ENCODE data around the gene PLA2G4D. TPM values are rescaled to one million over a fixed set of nuclear protein-coding genes. Genes with fewer than 3 reads are reported as not detected.

PLA2G4D gene, protein sequence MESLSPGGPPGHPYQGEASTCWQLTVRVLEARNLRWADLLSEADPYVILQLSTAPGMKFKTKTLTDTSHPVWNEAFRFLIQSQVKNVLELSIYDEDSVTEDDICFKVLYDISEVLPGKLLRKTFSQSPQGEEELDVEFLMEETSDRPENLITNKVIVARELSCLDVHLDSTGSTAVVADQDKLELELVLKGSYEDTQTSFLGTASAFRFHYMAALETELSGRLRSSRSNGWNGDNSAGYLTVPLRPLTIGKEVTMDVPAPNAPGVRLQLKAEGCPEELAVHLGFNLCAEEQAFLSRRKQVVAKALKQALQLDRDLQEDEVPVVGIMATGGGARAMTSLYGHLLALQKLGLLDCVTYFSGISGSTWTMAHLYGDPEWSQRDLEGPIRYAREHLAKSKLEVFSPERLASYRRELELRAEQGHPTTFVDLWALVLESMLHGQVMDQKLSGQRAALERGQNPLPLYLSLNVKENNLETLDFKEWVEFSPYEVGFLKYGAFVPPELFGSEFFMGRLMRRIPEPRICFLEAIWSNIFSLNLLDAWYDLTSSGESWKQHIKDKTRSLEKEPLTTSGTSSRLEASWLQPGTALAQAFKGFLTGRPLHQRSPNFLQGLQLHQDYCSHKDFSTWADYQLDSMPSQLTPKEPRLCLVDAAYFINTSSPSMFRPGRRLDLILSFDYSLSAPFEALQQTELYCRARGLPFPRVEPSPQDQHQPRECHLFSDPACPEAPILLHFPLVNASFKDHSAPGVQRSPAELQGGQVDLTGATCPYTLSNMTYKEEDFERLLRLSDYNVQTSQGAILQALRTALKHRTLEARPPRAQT
- total RNA-seq: not detected

DNA sequence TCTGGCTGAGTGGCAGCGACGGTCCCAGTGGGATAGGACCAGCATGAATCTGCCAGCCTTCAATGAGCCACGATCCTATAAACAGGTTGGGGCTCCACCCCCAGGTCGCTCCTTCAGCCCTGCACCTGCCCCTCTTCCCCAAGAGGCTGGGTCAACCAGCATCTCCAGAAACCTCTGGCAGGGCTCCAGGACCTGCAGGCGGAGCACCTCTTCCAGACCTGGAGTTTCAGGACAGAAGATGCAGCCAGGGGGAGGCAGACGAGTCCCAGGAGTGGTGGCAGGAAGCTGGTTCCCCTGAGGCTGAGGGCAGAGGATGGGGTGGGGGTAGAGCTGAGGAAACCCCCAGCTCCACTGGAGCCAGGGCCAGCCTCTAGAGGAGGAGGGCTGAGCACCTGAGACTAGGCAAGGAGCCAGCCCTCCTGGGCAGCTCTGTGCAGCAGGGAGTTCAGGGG lies at the start of gene PLA2G4D:
Gene PLA2G4D (minus strand): TSS at position 51 of the 452 bp plus-strand sequence. CDS start 103 bp downstream, outside the sequence.
- TF ChIP-seq, protein P1, sequence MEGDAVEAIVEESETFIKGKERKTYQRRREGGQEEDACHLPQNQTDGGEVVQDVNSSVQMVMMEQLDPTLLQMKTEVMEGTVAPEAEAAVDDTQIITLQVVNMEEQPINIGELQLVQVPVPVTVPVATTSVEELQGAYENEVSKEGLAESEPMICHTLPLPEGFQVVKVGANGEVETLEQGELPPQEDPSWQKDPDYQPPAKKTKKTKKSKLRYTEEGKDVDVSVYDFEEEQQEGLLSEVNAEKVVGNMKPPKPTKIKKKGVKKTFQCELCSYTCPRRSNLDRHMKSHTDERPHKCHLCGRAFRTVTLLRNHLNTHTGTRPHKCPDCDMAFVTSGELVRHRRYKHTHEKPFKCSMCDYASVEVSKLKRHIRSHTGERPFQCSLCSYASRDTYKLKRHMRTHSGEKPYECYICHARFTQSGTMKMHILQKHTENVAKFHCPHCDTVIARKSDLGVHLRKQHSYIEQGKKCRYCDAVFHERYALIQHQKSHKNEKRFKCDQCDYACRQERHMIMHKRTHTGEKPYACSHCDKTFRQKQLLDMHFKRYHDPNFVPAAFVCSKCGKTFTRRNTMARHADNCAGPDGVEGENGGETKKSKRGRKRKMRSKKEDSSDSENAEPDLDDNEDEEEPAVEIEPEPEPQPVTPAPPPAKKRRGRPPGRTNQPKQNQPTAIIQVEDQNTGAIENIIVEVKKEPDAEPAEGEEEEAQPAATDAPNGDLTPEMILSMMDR (IDR thresholded peaks at IDR 0.05): no peak
- Histone ChIP-seq H3K9me3 (no peaks in the 10 kb centered on the region), H3K4me1 (ENCODE audit: control insufficient read depth in 1 of 2, low read depth in 2 of 2) (peaks cover 0 to 21% of the 10 kb centered on the region in 2 donors)

DNA sequence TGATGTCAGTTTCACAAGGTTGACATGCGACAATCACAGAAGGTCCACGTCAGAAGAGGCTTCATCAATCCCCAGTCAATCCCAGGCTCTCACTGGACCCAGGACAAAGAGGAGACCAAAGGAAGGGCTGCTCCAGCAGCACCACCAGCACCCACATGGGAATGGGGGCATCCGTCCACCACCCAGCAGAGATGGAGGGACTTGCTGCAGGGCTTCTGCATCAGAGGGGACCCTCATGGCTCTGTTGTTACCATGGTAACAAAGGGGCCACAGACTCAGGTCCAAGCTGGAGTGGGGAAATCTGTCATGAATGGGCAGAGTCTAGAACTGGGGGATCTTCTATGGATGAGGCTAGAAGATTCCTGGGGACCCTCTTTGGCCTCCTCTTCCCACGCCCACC lies 49.0 kb upstream of the PLA2G4D start:
- Histone ChIP-seq H3K27ac (no peak overlapping the region), H3K9me3 (no peaks in the 10 kb centered on the region), H3K27me3 (replicated peaks; ENCODE audit: insufficient read depth) (no peaks in the 10 kb centered on the region), H3K4me3 (no peak overlapping the region), H3K36me3 (no peaks in the 10 kb centered on the region), H3K4me1 (ENCODE audit: control insufficient read depth in 1 of 2, low read depth in 2 of 2) (no peaks in the 10 kb centered on the region)
- ATAC-seq (ENCODE audit: insufficient number of reproducible peaks, low FRiP score, low read depth): no peak
- DNase-seq (ENCODE audit: low spot score): no peak
- TF ChIP-seq, protein P1 (IDR thresholded peaks at IDR 0.05): no peak

More for the DNA sequence above, at the start of gene PLA2G4D:
- ATAC-seq (ENCODE audit: insufficient number of reproducible peaks, low FRiP score, low read depth) (no peak), DNase-seq (ENCODE audit: low spot score) (no peak)
- H3K27ac ChIP-seq: no peak within 1 kb of the TSS
- H3K4me3 ChIP-seq: no peak within 1 kb of the TSS
- no peaks in the 10 kb centered on the region for H3K27me3 ChIP-seq (replicated peaks; ENCODE audit: insufficient read depth)
- no peaks in the 10 kb centered on the region for H3K36me3 ChIP-seq

DNA sequence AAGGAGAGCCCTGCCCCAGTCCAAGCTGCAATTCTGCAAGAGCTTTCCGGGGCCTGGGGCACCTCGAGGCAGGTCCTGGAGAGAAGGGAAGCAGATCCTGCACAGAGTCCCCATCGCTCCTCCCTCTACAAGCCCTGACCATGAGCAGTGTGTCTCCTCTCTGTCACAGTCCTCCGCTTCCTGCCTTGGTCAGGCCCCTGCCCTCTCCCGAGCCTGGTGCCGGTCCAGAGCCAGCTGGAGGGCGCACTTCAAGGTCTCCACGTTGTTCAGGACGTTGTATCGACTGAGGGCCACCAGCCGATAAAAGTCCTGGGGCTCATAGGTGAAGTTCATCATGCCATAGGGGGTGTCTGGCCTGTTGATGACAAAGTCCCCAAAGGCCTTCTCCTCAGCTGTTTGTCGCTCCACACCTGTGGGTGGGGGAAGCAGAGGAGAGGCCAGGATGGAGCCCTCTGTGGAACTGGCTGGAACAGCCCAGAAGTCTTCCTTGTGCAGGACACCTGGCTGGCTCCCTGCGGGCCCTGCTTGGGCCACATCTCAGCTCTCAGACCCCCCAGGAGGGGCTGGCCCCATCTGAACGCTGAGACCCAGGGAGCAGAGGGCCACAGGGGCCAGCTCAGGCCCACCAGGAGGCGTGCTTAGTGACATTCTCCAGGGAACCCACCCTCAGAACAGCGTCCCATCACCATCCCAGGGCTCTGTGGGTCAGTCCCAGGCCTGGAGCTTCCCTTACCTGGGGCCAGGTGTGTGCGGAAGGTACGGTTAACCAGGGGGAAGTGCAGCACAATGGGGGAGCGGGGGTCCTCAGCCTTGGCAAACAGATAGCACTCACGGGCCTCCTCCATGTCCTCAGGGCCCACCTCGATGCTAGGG lies 47.7 kb upstream of the PLA2G4D start:
- Histone ChIP-seq H3K4me3 (no peak overlapping the region), H3K27me3 (replicated peaks; ENCODE audit: insufficient read depth) (no peaks in the 10 kb centered on the region), H3K27ac (no peak overlapping the region), H3K36me3 (no peaks in the 10 kb centered on the region), H3K4me1 (ENCODE audit: control insufficient read depth in 1 of 2, low read depth in 2 of 2) (no peaks in the 10 kb centered on the region), H3K9me3 (no peaks in the 10 kb centered on the region)
- ATAC-seq (ENCODE audit: insufficient number of reproducible peaks, low FRiP score, low read depth) (no peak), DNase-seq (ENCODE audit: low spot score) (no peak)
- TF ChIP-seq, protein P1 (IDR thresholded peaks at IDR 0.05): no peak

DNA sequence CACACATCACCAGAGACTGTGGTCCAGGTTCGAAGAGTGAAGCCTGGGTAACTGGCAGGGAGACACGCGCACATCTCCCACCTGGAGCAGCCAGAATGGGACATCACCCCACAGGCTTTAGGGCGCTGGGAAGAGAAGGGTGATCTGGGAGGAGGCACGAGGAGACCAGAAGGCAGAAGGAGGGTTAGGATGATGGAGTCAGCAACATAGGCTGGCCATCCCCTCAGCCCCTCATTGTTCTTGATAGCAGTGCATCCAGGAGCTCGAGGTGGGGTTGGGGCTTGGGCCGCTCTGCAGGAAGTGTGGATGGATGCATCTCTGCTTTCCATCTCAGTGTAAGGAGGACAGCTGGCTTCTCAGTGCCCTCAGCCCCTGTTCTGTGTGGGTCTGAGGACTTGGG lies 46.9 kb upstream of the PLA2G4D start:
- no peaks in the 10 kb centered on the region for H3K36me3 ChIP-seq
- H3K27ac ChIP-seq: no peak overlapping the region
- H3K4me3 ChIP-seq: no peak overlapping the region
- TF ChIP-seq, protein P1 (IDR thresholded peaks at IDR 0.05): no peak
- no peaks in the 10 kb centered on the region for H3K9me3 ChIP-seq
- no peaks in the 10 kb centered on the region for H3K27me3 ChIP-seq (replicated peaks; ENCODE audit: insufficient read depth)
- DNase-seq (ENCODE audit: low spot score) (no peak), ATAC-seq (ENCODE audit: insufficient number of reproducible peaks, low FRiP score, low read depth) (no peak)
- no peaks in the 10 kb centered on the region for H3K4me1 ChIP-seq (ENCODE audit: control insufficient read depth in 1 of 2, low read depth in 2 of 2)

Data from thoracic aorta (tissue), 2 donors.